Medulla oblongata (tissue), 1 donor: ENCODE measurements around the gene STOML3.

Source experiments
- DNase-seq: peaks from one replicate; pipeline ENCODE4 v3.0.0-alpha.2; 2015; ENCODE audit errors: extremely low spot score

The STOML3 gene

GRCh38 chr13:38981096-38981495, 9.5 kb downstream of the STOML3 start:
- no peak for DNase-seq

- no peak for DNase-seq
These were observed 9.9 kb downstream of the STOML3 start for GRCh38 chr13:38980750-38981078.

- DNase-seq = peak; percentile 46
These were observed 10.5 kb downstream of the STOML3 start for GRCh38 chr13:38979891-38980749.

- no peak for DNase-seq
These were observed 20.1 kb downstream of the STOML3 start for GRCh38 chr13:38970380-38971051.

DNA sequence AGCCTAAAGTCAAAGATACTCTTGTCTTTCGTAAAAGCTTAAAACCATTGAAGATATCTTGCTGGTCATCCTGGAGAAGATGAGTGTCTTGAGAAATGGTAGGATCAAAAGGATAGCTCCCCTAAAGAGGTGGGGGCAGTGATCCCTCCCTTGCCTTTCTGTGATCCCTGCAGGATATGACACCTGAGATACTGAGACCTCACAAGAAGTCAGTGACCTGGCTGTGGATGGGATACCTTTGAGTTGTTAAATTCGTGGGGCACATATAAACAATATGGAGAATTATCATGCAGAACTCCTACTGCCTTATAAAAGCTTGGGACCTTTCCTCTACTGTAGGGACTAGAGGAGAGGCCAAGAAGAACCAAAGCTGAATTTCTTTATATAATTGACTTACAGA, 21.4 kb downstream of the STOML3 start:
- no peak for DNase-seq

GRCh38 chr13:38967446-38967845, 23.2 kb downstream of the STOML3 start:
- DNase-seq = no peak

DNA sequence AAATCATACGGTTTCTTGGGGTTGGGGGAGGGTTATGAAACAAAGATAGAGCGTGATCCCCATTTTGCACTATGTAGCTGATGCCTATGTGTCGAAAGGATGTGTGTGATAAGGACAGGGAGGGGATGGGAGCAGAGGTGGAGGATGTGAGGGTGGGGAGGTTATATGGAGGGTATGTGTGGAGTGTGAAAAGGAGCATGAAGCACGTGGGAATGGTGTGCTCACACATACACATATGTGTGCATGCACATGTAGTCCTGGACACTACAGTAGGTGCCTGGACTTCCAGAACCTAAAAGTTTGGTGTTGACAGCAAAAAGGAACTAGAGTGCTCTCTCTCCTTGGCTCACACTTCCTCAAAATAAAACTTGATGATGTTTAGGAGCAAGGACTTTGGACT, 25.4 kb downstream of the STOML3 start:
- DNase-seq = no peak

- DNase-seq = no peak
These were observed 30.5 kb downstream of the STOML3 start for GRCh38 chr13:38960175-38960574.

- DNase-seq = no peak
These were observed 32.6 kb downstream of the STOML3 start for GRCh38 chr13:38957794-38958592.

GRCh38 chr13:38954844-38955243, 35.8 kb downstream of the STOML3 start:
- no peak for DNase-seq

GRCh38 chr13:38954291-38954690, 36.3 kb downstream of the STOML3 start:
- DNase-seq = no peak

- no peak for DNase-seq
These were observed 37.8 kb downstream of the STOML3 start for GRCh38 chr13:38952827-38953226.

DNA sequence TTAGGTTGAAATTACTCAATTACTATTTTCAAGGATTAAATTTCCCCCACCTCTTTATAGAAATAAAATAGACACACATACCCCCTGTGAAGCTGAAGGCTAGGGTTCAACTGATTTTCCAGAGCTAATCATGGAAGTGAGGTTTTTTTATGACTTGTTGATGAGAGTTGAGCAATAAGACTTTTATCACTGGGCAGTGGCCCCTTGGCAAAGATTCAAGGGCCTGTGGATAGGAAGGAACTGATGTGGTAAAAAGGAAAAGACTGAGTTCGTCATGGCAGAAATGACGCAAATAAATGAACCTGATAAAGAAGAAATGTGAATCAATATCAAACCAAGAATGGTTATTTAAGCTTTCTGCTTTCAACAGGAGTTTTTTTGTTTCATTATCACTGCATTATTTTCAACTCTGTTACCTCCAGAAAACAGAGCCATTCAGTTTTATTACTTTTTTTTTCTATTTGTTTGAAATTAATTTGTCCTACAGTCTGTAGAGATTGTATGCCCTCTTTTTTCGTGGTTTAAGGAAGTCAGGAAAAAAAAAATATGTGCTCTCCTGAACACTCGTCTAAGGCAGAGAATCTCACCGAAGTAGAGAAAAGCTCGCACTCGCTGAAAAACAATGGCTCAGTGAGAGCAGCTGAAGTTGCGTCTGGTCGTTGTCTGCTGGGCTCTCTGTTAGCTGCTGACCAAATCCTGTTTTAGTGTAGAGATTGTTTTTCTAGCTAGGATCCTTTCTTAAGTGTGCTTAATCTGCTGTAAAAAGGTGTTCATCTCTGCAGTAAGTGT, 38.9 kb downstream of the STOML3 start:
- DNase-seq = peak; percentile 21

DNA sequence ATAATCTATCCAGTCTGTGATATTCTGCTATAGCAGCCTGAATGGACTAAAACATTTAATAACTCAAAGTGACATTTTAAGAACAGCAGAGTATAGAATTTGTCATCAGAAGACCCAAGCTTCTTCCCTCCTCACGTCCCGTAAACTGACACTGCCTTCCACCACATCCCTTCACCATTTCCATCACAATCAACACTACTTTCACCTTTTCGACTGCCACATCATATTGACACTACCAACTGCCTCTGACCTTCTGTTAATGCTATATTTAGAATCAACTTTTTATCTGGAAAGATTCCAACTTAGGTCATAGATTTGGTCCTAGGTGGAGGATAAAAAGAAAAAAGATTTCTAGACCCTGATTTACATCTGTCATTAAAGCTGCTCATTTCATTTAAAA, 39.6 kb downstream of the STOML3 start:
- no peak for DNase-seq

DNA sequence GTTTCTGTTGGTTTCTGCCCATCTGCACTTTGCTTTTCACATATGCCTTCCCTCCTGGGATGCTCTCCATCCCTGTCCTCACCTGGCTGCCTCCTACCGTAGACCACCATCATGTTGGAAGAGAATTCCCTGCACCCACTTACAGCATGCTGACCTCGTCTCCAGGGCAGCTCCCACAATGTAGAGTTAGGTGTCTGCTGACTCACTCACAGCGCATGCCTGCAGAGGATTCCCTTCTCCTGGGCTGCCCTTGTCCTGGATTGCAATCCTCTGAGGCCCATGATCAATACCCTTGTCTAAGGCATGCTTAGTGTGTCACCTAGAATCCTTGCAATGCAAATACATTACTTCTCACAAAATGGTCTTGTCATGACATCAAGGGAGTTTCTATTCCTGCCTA, 43.6 kb downstream of the STOML3 start:
- DNase-seq = no peak

DNA sequence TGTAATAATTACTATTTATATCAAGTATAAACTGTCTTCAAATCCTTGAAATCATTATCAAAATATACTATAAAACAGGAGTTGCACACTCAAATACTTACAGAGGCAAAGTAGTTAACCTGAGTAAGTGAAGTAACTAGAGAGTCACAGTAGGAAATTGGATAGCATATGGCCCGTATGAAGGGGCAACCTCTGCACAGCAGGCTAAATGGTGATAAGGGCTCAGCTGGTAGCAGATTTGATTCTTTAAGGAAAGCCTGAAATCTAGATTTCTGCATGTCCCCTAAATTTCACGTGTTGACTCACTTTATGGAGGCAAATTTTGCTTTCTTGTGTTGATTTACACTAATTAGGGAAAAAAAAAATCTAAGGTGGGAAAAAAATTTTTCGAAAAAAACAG, 46.4 kb downstream of the STOML3 start:
- no peak for DNase-seq

DNA sequence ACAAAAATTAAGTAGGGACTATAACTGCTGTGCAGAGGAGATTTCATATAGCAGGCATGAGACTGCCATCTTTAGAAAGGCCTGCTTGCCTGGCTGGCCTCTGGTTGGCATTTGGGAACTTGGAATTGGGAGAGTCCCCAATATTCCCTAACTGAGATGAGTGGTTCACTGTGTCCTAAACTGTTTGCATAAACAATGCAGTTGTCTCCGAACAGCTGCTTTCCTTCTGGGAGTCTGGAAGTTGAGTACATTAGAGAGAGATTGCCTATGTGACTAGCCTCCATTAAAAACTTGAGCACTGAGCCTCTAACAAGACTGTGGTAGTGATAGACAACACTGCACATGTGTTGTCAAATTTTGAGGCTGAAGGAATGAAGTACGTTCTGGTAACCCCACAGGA, 47.4 kb downstream of the STOML3 start:
- no peak for DNase-seq

DNA sequence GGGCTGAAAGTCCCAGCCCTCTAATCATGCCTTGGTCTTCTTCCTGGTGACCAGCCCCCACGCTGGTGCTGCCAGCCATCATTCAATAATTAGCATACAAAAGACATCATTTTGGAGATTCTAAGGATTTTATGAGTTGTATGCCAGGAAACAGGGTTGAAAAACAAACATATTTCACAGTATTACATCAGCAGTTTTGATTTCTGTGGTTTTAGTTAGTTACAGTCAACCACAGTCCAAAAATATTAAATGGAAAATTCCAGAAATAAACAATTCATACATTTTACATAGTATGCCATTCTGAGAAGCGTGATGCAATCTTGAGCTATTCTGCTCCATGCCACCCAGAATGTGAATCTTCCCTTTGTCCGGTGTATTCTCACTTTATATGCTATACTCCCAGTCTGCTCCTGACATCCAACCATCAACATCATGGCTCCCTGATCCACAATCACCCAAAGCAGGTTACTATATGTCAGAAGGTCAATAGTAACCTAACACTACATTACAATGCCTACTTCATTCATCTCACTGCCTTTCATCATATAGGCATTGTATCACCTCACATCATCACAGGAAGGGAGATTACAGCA, 49.2 kb downstream of the STOML3 start:
- DNase-seq = no peak

DNA sequence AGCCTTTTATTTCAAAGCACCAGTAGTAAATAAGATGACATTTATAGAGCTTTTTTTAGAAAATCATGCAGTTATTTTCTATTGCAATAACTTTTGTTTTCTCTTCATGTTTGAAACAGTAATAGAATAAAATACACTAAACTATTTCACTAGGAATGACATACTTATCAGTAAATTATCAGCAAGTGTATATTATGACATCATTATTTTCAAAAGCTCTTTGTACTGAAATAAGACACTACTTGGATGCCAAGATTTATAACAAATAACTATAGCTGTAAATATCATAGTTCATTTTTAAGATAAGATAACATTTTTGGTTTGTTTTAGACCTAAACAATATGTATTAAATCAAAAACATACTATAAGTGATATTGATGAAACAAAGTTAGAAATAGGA, 56.8 kb downstream of the STOML3 start:
- DNase-seq = no peak

- DNase-seq = no peak
These were observed 68.5 kb downstream of the STOML3 start for GRCh38 chr13:38922170-38922569.

GRCh38 chr13:38921081-38921480, 69.5 kb downstream of the STOML3 start:
- DNase-seq = no peak
